DMS53 (cell line): ENCODE data around the gene FANCI.
A peak's percentile ranks its signal among the peaks of the same experiment; 100 is the strongest.

Experiments used
- DNase-seq: peaks from one replicate; lab custom pipeline; 2025; lab: John Stamatoyannopoulos, UW

Gene FANCI

GRCh38 chr15:89333011-89333860 is 89.5 kb downstream of the FANCI start:
- no peak for DNase-seq

GRCh38 chr15:89333959-89334509 is 90.3 kb downstream of the FANCI start:
- DNase-seq: no peak

- peak; percentile 98 for DNase-seq
Measured at GRCh38 chr15:89334510-89335297, 90.9 kb downstream of the FANCI start, which contains the start of gene POLG. TSS of gene POLG (minus strand) at chr15:89334824. CDS start at chr15:89333754, 1,070 bp downstream.

- DNase-seq: peak; percentile 86
Measured at GRCh38 chr15:89335298-89336041, 91.7 kb downstream of the FANCI start.

- DNase-seq: peak; percentile 21
Measured at GRCh38 chr15:89338036-89338435, 94.3 kb downstream of the FANCI start.

- DNase-seq: no peak
Measured at GRCh38 chr15:89340573-89340972, 96.8 kb downstream of the FANCI start.

GRCh38 chr15:89341316-89342005 is 97.7 kb downstream of the FANCI start:
- peak; percentile 94 for DNase-seq

GRCh38 chr15:89342840-89343239 is 99.1 kb downstream of the FANCI start:
- DNase-seq: no peak

- no peak for DNase-seq
Measured at GRCh38 chr15:89345248-89345647, 101.5 kb downstream of the FANCI start.

GRCh38 chr15:89346516-89347231 is 102.9 kb downstream of the FANCI start:
- DNase-seq: no peak

- no peak for DNase-seq
Measured at GRCh38 chr15:89349206-89349558, 105.4 kb downstream of the FANCI start.

GRCh38 chr15:89352476-89352875 is 108.7 kb downstream of the FANCI start:
- no peak for DNase-seq

- no peak for DNase-seq
Measured at GRCh38 chr15:89353991-89354390, 110.2 kb downstream of the FANCI start.

- peak; percentile 71 for DNase-seq
Measured at GRCh38 chr15:89356634-89357298, 113.0 kb downstream of the FANCI start.

GRCh38 chr15:89358435-89358754 is 114.6 kb downstream of the FANCI start:
- no peak for DNase-seq

GRCh38 chr15:89358755-89359439 is 115.1 kb downstream of the FANCI start:
- peak; percentile 82 for DNase-seq

- no peak for DNase-seq
Measured at GRCh38 chr15:89359471-89360293, 115.9 kb downstream of the FANCI start.

GRCh38 chr15:89360294-89360971 is 116.7 kb downstream of the FANCI start:
- no peak for DNase-seq
